Measurements from ENCODE around the gene CPTP. TPM values are rescaled to one million over a fixed set of nuclear protein-coding genes. Genes with fewer than 3 reads are reported as not detected.

CPTP gene
- total RNA-seq, 2 donors from 2014 or later = 35.8 to 54.0 TPM

DNA sequence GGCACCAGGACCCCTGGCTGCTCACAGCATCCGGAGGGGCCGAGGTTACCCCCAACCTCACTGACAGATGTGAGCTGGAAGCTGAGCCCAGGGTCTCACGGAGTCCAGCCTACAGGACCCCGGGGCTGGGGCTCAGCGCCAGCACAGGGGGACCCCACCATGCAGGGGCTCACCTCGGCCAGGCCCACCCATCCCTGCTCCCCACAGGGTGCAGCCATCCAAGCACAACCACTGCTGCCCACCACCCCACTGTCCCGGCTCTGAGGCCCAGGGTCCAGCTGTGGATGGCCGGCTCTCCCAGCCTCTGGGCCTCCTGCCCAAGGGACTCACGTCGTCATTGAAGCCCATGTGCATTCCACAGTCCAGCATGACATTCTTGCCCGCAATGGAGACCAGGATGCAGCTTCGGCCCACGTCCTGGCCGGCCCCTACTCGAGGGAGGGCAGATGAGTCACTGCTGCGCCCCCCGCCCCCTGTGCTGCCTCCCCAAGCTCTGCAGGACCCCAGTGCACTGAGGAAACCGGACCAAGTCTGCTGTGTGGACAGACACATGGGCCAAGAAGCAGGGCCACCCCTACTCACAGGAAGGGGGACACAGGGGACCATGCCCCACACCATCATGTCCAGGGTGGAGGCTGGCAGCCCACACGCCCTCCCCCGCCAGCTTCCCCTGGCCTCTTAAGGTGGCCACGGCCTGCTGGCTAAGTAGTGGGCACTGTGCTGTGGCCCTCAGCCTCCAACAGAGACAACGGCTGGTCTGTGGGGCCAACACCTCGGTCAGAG is 3.7 kb upstream of the CPTP start:
- WGBS = 74% methylated on average over 16 of the region's 23 CpGs

DNA sequence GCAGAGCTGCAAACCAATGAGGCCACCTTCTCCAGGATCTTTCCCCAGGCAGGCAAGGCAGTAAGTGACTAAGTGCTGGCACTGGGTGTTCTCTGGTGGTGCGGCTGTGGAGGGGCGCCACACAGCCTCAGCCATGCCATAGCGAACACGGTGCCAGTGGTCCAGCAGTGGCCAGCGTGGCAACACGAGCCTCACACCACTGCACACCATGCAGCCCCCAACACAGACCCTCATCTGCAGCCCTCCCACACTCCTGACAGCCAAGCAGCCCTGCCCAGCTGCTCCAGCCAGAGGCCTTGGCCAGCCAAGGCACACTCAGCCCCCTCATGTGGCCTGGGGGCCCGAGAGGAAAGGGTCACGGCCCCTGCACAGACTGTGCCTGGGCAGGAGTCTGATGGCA is 3.1 kb upstream of the CPTP start:
- Histone ChIP-seq H3K4me3 (no peak overlapping the region), H3K27ac (no peak overlapping the region), H3K4me1 (replicated peaks) (peaks cover 21% of the 10 kb centered on the region), H3K36me3 (peaks cover 0 to 6% of the 10 kb centered on the region in 2 donors), H3K27me3 (replicated peaks; ENCODE audit: insufficient read depth) (no peaks in the 10 kb centered on the region), H3K9me3 (no peaks in the 10 kb centered on the region)
- no peak for TF ChIP-seq POLR2AphosphoS5 (IDR thresholded peaks at IDR 0.05)
- TF ChIP-seq, protein P1, sequence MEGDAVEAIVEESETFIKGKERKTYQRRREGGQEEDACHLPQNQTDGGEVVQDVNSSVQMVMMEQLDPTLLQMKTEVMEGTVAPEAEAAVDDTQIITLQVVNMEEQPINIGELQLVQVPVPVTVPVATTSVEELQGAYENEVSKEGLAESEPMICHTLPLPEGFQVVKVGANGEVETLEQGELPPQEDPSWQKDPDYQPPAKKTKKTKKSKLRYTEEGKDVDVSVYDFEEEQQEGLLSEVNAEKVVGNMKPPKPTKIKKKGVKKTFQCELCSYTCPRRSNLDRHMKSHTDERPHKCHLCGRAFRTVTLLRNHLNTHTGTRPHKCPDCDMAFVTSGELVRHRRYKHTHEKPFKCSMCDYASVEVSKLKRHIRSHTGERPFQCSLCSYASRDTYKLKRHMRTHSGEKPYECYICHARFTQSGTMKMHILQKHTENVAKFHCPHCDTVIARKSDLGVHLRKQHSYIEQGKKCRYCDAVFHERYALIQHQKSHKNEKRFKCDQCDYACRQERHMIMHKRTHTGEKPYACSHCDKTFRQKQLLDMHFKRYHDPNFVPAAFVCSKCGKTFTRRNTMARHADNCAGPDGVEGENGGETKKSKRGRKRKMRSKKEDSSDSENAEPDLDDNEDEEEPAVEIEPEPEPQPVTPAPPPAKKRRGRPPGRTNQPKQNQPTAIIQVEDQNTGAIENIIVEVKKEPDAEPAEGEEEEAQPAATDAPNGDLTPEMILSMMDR (IDR thresholded peaks at IDR 0.05) = no peak
- no peak for TF ChIP-seq POLR2A (IDR thresholded peaks at IDR 0.05)
- DNase-seq (ENCODE audit: low spot score) = no peak
- intact Hi-C loops (cut with DNase I) = no loop called here
- 89% methylated on average over 8 of the region's 8 CpGs for WGBS

More for the DNA sequence above, 3.7 kb upstream of the CPTP start:
- Histone ChIP-seq H3K27me3 (replicated peaks; ENCODE audit: insufficient read depth) (no peaks in the 10 kb centered on the region), H3K9me3 (no peaks in the 10 kb centered on the region), H3K4me3 (no peak overlapping the region), H3K36me3 (peaks cover 0 to 6% of the 10 kb centered on the region in 2 donors), H3K27ac (no peak overlapping the region), H3K4me1 (replicated peaks) (peaks cover 17% of the 10 kb centered on the region)
- TF ChIP-seq POLR2A (IDR thresholded peaks at IDR 0.05) (no peak), POLR2AphosphoS5 (IDR thresholded peaks at IDR 0.05) (no peak)
- TF ChIP-seq, protein P1 (IDR thresholded peaks at IDR 0.05) = no peak
- intact Hi-C loops (cut with DNase I) = no loop called here
- DNase-seq (ENCODE audit: low spot score) = no peak

- H3K4me3 ChIP-seq = no peak overlapping the region
- no peaks in the 10 kb centered on the region for H3K9me3 ChIP-seq
- no peak overlapping the region for H3K27ac ChIP-seq
- peaks cover 0 to 6% of the 10 kb centered on the region in 2 donors for H3K36me3 ChIP-seq
- intact Hi-C loops (cut with DNase I) = no loop called here
- peaks cover 21% of the 10 kb centered on the region for H3K4me1 ChIP-seq (replicated peaks)
- no peaks in the 10 kb centered on the region for H3K27me3 ChIP-seq (replicated peaks; ENCODE audit: insufficient read depth)
- TF ChIP-seq POLR2AphosphoS5 (IDR thresholded peaks at IDR 0.05) (no peak), POLR2A (IDR thresholded peaks at IDR 0.05) (no peak)
- TF ChIP-seq, protein P1 (IDR thresholded peaks at IDR 0.05) = no peak
- WGBS = 81% methylated on average over 5 of the region's 14 CpGs
- DNase-seq (ENCODE audit: low spot score) = no peak
These were observed 2.2 kb upstream of the CPTP start for GRCh38 chr1:1322418-1322817.

DNA sequence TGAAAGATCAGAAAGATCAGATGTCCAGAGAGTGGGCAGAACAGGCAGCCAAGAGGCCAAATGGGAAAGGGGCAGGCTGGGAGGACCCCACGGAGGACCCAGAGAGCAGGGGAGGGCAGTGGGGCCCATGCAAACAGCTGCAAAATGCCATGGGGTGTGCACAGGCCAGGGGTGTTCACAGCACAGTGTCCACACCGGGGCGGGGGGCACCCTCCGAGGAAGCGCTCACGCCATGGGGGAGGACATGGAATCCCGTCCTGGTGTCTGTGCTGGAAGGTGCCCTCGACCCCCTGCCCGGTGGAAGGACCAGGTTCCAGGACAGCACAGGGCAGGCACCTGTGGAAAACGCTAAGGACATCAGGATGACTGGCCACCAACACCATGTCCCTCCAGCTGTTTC is 1.6 kb upstream of the CPTP start:
- Histone ChIP-seq H3K4me3 (no peak overlapping the region), H3K9me3 (no peaks in the 10 kb centered on the region), H3K36me3 (peaks cover 0 to 6% of the 10 kb centered on the region in 2 donors), H3K4me1 (replicated peaks) (peaks cover 16% of the 10 kb centered on the region), H3K27me3 (replicated peaks; ENCODE audit: insufficient read depth) (no peaks in the 10 kb centered on the region), H3K27ac (no peak overlapping the region)
- WGBS = 83% methylated on average over 10 of the region's 10 CpGs
- intact Hi-C loops (cut with DNase I) = no loop called here
- DNase-seq (ENCODE audit: low spot score) = no peak
- TF ChIP-seq, protein P1 (IDR thresholded peaks at IDR 0.05) = no peak
- TF ChIP-seq POLR2A (IDR thresholded peaks at IDR 0.05) = no peak
- no peak for TF ChIP-seq POLR2AphosphoS5 (IDR thresholded peaks at IDR 0.05)

- H3K4me1 ChIP-seq (replicated peaks) = peaks cover 9% of the 10 kb centered on the region
- WGBS = under 1% methylated on average over 39 of the region's 41 CpGs
- H3K36me3 ChIP-seq = peaks cover 0 to 1% of the 10 kb centered on the region in 2 donors
- no peak for TF ChIP-seq POLR2AphosphoS5 (IDR thresholded peaks at IDR 0.05)
- TF ChIP-seq POLR2A (IDR thresholded peaks at IDR 0.05) = no peak
- TF ChIP-seq, protein P1 (IDR thresholded peaks at IDR 0.05) = no peak
- H3K4me3 ChIP-seq = peak overlapping the region; percentile 84 to 99
- DNase-seq (ENCODE audit: low spot score) = no peak
- H3K9me3 ChIP-seq = no peaks in the 10 kb centered on the region
- H3K27ac ChIP-seq = peak overlapping the region; percentile 74 to 87
- H3K27me3 ChIP-seq (replicated peaks; ENCODE audit: insufficient read depth) = no peaks in the 10 kb centered on the region
- intact Hi-C loops (cut with DNase I) = no loop called here
These were observed 498 bp upstream of the CPTP start for GRCh38 chr1:1324084-1324523.

Data from prostate gland (tissue), 2 donors.